DMS53 (cell line): ENCODE measurements around the gene SLAIN1.

ENCODE experiments used
- DNase-seq: peaks from one replicate; lab custom pipeline; 2025; lab: John Stamatoyannopoulos, UW

SLAIN1 gene

DNA sequence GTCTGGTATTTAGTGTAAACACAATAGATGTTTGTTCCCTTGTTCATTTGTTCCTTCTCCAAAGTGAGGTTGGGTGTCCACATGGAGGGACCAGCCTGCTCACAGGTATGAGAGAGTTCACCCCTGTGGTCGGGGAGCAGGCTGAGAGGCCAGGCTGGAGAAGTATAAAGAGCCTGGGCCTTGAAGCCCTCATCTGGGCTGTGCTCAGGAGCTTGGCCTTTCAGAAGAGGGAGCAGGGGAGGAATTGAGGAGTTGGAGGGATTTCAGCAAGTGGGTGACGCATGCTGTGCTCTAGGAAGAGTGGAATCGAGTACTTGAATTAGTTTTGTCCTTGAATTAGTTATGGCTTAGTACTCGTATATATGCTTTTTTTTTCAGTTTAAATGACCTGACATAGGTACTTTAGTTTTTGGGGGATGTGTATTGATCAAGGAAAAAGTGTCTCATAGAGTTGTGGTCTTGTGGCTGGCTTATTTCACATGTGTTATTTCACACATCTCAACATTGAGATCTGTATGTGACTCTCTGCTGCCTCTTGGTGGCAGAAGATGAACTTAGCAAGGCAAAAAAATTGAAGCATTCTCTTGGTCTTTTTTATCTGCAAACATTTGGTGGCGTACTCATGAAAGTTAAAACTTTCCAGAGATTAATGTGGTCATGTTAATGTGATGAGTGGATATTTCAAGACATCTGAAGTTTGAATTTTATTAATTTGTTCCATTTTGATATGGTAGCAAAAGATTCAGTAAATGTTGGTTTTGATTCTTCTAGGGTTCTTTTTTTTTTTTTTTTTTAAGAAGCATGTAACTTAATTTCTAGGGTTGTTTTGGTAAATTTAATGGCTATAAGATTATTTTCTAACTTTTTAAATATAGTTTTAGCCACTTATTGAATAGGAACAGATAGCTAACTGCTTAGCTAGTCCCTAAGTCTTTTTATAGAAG, 54.3 kb downstream of the SLAIN1 start:
- peak; percentile 56 for DNase-seq

GRCh38 chr13:77752512-77753069, 55.1 kb downstream of the SLAIN1 start:
- no peak for DNase-seq

GRCh38 chr13:77760893-77761292, 63.4 kb downstream of the SLAIN1 start:
- DNase-seq: no peak

- DNase-seq: no peak
Measured at GRCh38 chr13:77767413-77767812, 69.9 kb downstream of the SLAIN1 start.

DNA sequence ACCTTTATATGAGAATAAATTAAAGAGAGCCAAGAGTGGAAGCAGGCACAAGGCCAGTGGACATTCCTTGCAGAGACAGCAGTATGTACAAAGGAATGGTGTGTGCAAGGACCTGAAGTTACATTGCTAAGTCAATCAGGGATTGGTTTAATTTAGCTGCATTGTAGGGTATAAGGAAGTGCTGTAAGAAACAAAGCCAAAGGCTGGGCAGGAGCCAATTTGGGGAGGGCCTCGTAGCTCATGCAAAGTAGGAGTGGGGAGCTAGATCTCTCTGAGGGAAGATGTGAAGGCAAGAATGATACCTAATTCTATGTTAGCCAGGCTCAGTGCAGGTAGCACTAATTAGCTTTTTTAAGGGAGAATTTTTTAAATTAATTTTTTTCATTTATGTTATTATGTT, 76.7 kb downstream of the SLAIN1 start:
- DNase-seq: no peak

- DNase-seq: peak; percentile 1
Measured at GRCh38 chr13:77776704-77777103, 79.2 kb downstream of the SLAIN1 start.

- peak; percentile 75 for DNase-seq
Measured at GRCh38 chr13:77779552-77780272, 82.2 kb downstream of the SLAIN1 start.

DNA sequence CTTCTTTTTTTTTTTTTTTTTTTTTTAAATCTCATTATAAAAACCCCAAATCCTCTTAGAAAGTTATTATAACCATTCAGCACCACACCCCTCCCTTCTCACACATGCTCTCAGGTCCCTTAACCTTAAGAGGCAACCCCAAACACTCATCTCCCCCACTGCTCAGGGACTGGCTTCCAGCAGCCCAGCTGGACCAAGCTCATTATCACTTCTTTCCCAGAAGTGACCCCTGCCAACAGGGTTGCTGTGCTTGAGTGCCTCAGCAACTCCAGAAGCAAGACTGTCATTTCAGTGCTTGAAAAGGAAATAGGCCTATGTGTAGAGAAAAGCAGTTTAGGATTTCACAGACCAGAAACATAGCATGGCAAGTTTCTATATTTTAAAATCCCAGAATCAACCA, 84.3 kb downstream of the SLAIN1 start:
- no peak for DNase-seq

- no peak for DNase-seq
Measured at GRCh38 chr13:77784515-77784914, 87.0 kb downstream of the SLAIN1 start.

GRCh38 chr13:77786695-77787287, 89.3 kb downstream of the SLAIN1 start:
- DNase-seq: no peak

GRCh38 chr13:77789376-77789775, 91.9 kb downstream of the SLAIN1 start:
- DNase-seq: no peak

- DNase-seq: no peak
Measured at GRCh38 chr13:77800219-77800618, 102.7 kb downstream of the SLAIN1 start.

- DNase-seq: no peak
Measured at GRCh38 chr13:77806518-77806917, 109.0 kb downstream of the SLAIN1 start.

DNA sequence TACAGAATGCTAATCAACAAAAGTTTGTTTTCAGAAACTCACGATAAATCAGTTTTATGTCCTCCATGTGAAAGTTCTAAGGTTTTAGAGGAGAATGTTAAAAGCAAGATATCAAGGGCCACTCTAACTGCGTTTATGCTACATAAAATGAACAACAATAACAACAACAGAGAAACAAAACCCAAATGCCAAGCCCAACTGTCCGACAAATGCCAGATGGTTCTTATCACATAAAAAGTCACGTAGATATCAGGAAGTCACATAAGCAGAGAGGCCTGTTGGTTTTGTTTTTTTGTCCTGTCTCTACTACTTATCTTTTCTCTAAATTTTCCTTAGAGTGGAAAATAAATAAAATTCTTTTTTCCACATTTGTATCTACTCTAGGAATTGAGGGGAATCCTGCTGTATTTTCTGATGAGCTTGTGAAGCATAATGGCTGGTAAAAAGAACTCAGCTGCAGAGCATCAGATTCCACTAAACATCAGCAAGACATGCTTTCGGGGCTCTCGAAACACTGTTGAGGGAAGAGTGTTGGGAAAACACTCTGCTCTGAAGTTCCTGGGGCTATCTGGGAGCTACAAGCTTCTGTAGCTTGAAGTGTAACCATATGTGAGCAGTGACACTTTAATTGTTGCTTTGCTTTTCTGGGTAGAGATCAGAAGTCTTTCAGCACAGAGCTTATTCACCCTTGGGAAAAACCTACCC, 110.1 kb downstream of the SLAIN1 start:
- no peak for DNase-seq

DNA sequence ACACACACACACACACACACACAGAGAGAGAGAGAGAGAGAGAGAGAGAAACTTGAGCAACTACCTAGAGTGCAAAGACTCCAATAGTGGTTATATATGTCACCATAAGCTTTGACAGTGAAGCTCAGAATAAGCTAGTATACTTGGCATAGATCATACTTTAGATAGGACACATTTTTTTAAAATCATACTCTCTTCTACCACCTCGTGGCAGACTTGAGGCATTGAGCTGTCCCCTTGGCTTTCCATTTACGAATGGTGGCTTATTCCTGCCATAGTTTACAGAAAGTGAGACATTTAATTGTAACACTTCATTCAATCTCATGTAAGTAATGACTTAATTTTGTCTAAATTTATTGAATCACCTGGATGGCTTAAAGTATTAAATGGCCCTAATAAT, 112.9 kb downstream of the SLAIN1 start:
- DNase-seq: peak; percentile 61

GRCh38 chr13:77810878-77811277, 113.4 kb downstream of the SLAIN1 start:
- no peak for DNase-seq

DNA sequence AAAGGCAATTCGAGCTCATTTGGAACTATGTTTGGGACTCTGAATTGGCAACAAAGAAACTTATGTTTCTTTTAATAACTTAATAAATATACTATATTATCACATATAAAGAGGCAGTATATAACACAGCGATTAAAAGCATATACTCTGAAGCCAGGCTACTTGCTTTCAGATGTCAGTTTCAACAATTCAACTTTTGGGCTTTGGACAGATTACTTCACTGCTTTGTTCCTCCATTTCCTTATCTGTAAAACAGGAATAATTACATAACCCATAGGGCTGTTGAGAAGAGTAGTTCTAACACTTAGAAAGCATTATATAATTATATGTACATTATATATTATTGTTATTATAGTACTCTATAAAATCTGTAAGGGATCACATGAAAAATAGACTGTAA, 113.9 kb downstream of the SLAIN1 start:
- DNase-seq: no peak

DNA sequence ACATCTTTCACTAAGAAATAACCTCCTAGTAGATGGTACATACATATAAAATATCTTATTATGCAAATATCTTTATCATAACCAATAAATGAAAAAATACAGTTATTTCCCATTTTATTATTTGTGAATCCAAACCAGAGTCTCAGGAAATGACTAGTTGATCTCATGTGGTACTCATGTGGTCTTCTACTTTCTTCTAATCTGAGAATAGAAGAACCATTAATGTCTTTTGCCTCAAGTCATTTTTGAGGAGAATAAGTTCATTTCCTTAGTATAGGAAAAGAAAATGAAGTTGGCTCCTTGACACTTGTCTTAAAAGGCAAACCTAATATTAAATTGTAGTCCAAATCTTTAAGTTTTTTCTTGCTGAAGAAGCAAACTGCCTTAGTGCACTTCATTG, 114.5 kb downstream of the SLAIN1 start:
- no peak for DNase-seq
